GM21529 (cell line): Measurements from ENCODE around the gene YWHAG.
"Not testable (repeated sequence)": the region's sequence is repeated elsewhere in the genome, so short reads cannot be mapped to it uniquely, and the experiment has no call there.

Experiments
- ATAC-seq: cut with Tn5 transposase; IDR thresholded peaks from one replicate; pipeline ENCODE4 v1.9.1; 2021; ENCODE audit not compliant: unreplicated experiment

The YWHAG gene

GRCh38 chr7:76358481-76359110, at the start of gene YWHAG:
TSS of gene YWHAG (minus strand) at chr7:76358991. CDS start at chr7:76358808, 183 bp downstream.
- ATAC-seq, result peak; percentile 63

GRCh38 chr7:76408121-76408560, 49.4 kb upstream of the YWHAG start:
- no peak for ATAC-seq

- no peak for ATAC-seq
Measured at GRCh38 chr7:76407718-76408117, 48.9 kb upstream of the YWHAG start.

- ATAC-seq, result no peak
Measured at GRCh38 chr7:76405738-76406137, 46.9 kb upstream of the YWHAG start.

GRCh38 chr7:76403780-76404494, 45.1 kb upstream of the YWHAG start:
- ATAC-seq, result peak; percentile 55

GRCh38 chr7:76403097-76403496, 44.3 kb upstream of the YWHAG start:
- not testable (repeated sequence) for ATAC-seq

- no peak for ATAC-seq
Measured at GRCh38 chr7:76400248-76400647, 41.5 kb upstream of the YWHAG start.

GRCh38 chr7:76397409-76398183, 38.8 kb upstream of the YWHAG start:
- no peak for ATAC-seq

- ATAC-seq, result no peak
Measured at GRCh38 chr7:76396864-76397263, 38.1 kb upstream of the YWHAG start.

GRCh38 chr7:76395965-76396726, 37.4 kb upstream of the YWHAG start:
- ATAC-seq, result no peak

GRCh38 chr7:76395605-76395964, 36.8 kb upstream of the YWHAG start:
- not testable (repeated sequence) for ATAC-seq

GRCh38 chr7:76394957-76395356, 36.2 kb upstream of the YWHAG start:
- no peak for ATAC-seq

GRCh38 chr7:76393116-76394031, 34.6 kb upstream of the YWHAG start:
- peak; percentile 86 for ATAC-seq

GRCh38 chr7:76392531-76393115, 33.8 kb upstream of the YWHAG start:
- no peak for ATAC-seq

GRCh38 chr7:76390092-76390491, 31.3 kb upstream of the YWHAG start:
- ATAC-seq, result no peak

- not testable (repeated sequence) for ATAC-seq
Measured at GRCh38 chr7:76387789-76388188, 29.0 kb upstream of the YWHAG start.

GRCh38 chr7:76386691-76387260, 28.0 kb upstream of the YWHAG start:
- ATAC-seq, result no peak

- ATAC-seq, result no peak
Measured at GRCh38 chr7:76383089-76383944, 24.5 kb upstream of the YWHAG start.
